Measurements from ENCODE around the gene EIF1AX. TPM values are rescaled to one million over a fixed set of nuclear protein-coding genes. Genes with fewer than 3 reads are reported as not detected.

The EIF1AX gene
- 183 and 209 TPM in 2 replicates for total RNA-seq (2022)
- percentile 98 among the genes with signal in this experiment for Bru-seq, nascent RNA
- percentile 99 among the genes with signal in this experiment for BruChase-seq, experiment 1, labeled RNA remaining after a 6-hour chase
- percentile 98 among the genes with signal in this experiment for BruChase-seq, experiment 2, labeled RNA remaining after a 2-hour chase
- long read RNA-seq, full-length matches to known transcripts, result 313 of 333 reads
- long read RNA-seq, partial matches to known transcripts, result 7 of 333 reads
- long read RNA-seq, other reads (novel, unspliced or antisense), result 13 of 333 reads

- ChIA-PET CTCF (interaction anchor here (0.6 to 1.3 kb wide), 3 partner anchors 237 to 1676 kb away, joined by 3 to 5 read pairs (median 3); no protein-coding TSS in a partner anchor), POLR2A (interaction anchor here (0.6 to 3.7 kb wide), 17 partner anchors 9 to 1698 kb away, joined by 3 to 47 read pairs (median 3); partner anchors contain the start of gene MBTPS2)
- TF ChIP-seq, protein P1, sequence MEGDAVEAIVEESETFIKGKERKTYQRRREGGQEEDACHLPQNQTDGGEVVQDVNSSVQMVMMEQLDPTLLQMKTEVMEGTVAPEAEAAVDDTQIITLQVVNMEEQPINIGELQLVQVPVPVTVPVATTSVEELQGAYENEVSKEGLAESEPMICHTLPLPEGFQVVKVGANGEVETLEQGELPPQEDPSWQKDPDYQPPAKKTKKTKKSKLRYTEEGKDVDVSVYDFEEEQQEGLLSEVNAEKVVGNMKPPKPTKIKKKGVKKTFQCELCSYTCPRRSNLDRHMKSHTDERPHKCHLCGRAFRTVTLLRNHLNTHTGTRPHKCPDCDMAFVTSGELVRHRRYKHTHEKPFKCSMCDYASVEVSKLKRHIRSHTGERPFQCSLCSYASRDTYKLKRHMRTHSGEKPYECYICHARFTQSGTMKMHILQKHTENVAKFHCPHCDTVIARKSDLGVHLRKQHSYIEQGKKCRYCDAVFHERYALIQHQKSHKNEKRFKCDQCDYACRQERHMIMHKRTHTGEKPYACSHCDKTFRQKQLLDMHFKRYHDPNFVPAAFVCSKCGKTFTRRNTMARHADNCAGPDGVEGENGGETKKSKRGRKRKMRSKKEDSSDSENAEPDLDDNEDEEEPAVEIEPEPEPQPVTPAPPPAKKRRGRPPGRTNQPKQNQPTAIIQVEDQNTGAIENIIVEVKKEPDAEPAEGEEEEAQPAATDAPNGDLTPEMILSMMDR (IDR thresholded peaks at IDR 0.05; ENCODE audit: unreplicated experiment), result no peak
- Mint-ChIP-seq H3K4me1 (ENCODE audit: insufficient read depth, unreplicated experiment) (peaks cover 11% of the 10 kb centered on the region), H3K9me3 (ENCODE audit: unreplicated experiment) (no peaks in the 10 kb centered on the region), H3K27me3 (ENCODE audit: insufficient read depth, unreplicated experiment) (no peaks in the 10 kb centered on the region), H3K27ac (ENCODE audit: low read depth, unreplicated experiment) (peak within 1 kb of the TSS; percentile 87), H3K4me3 (ENCODE audit: unreplicated experiment) (peak within 1 kb of the TSS; percentile 87), H3K36me3 (ENCODE audit: insufficient read depth, unreplicated experiment) (peaks cover 39% of the 10 kb centered on the region)
- BruUV-seq (replicated peaks), result no TSS peak
- intact Hi-C loops (cut with micrococcal nuclease), result loop anchor here (2.0 kb wide), 1 partner anchor 301 kb away; no protein-coding TSS in a partner anchor
- peak; percentile 100 for DNase-seq (ENCODE audit: unreplicated experiment)
These were observed at the start of gene EIF1AX for GRCh38 chrX:20141281-20142220. Gene EIF1AX (minus strand): TSS chrX:20141838. CDS start chrX:20141640, 198 bp downstream.

GRCh38 chrX:20189171-20189570, 47.5 kb upstream of the EIF1AX start:
- H3K27ac Mint-ChIP-seq (ENCODE audit: low read depth, unreplicated experiment), result no peak overlapping the region
- H3K9me3 Mint-ChIP-seq (ENCODE audit: unreplicated experiment), result no peaks in the 10 kb centered on the region
- no peaks in the 10 kb centered on the region for H3K4me1 Mint-ChIP-seq (ENCODE audit: insufficient read depth, unreplicated experiment)
- H3K36me3 Mint-ChIP-seq (ENCODE audit: insufficient read depth, unreplicated experiment), result peaks cover 38% of the 10 kb centered on the region
- intact Hi-C loops (cut with micrococcal nuclease), result no loop called here
- ChIA-PET CTCF (interaction anchor here (1.3 kb wide), 1 partner anchor 63 kb away, joined by 3 read pairs; no protein-coding TSS in a partner anchor), POLR2A (no interaction called here)
- no TSS peak for BruUV-seq (replicated peaks)
- DNase-seq (ENCODE audit: unreplicated experiment), result no peak
- H3K27me3 Mint-ChIP-seq (ENCODE audit: insufficient read depth, unreplicated experiment), result peaks cover 28% of the 10 kb centered on the region
- TF ChIP-seq, protein P1 (IDR thresholded peaks at IDR 0.05; ENCODE audit: unreplicated experiment), result no peak
- H3K4me3 Mint-ChIP-seq (ENCODE audit: unreplicated experiment), result no peak overlapping the region

GRCh38 chrX:20181598-20182329, 40.1 kb upstream of the EIF1AX start:
- intact Hi-C loops (cut with micrococcal nuclease), result no loop called here
- no peak for DNase-seq (ENCODE audit: unreplicated experiment)
- Mint-ChIP-seq H3K27ac (ENCODE audit: low read depth, unreplicated experiment) (no peak overlapping the region), H3K4me1 (ENCODE audit: insufficient read depth, unreplicated experiment) (no peaks in the 10 kb centered on the region), H3K9me3 (ENCODE audit: unreplicated experiment) (no peaks in the 10 kb centered on the region), H3K36me3 (ENCODE audit: insufficient read depth, unreplicated experiment) (peaks cover 20% of the 10 kb centered on the region), H3K27me3 (ENCODE audit: insufficient read depth, unreplicated experiment) (peaks cover 50% of the 10 kb centered on the region), H3K4me3 (ENCODE audit: unreplicated experiment) (no peak overlapping the region)
- no TSS peak for BruUV-seq (replicated peaks)
- ChIA-PET CTCF (interaction anchor here (1.4 kb wide), 1 partner anchor 20 kb away, joined by 4 read pairs; no protein-coding TSS in a partner anchor), POLR2A (no interaction called here)
- TF ChIP-seq, protein P1 (IDR thresholded peaks at IDR 0.05; ENCODE audit: unreplicated experiment), result no peak

Data from MCF 10A (cell line).